HCT116 (cell line): ENCODE measurements around the gene PDE6A. TPM values are rescaled to one million over a fixed set of nuclear protein-coding genes. Genes with fewer than 3 reads are reported as not detected.

Experiments
- ATAC-seq: fragments of 200-7000 bp; cut with Tn5 transposase; 2 replicates; pipeline ENCODE4 v1.9.1; 2020; ENCODE audit warnings: mild to moderate bottlenecking, moderate library complexity
- BruUV-seq: library from RNA; stranded (reverse); fragments of 400-500 nt; replicated peaks from 2 replicates; lab custom pipeline; 2021; lab: Mats Ljungman, UMichigan
- CTCF ChIA-PET: fragments of 300-600 bp; sonication (Branson Sonifier 250); formaldehyde crosslinking; loops from one replicate; lab custom pipeline; 2021; ENCODE audit warnings: antibody characterized with exemption; lab: Charles Lee
- POLR2A ChIA-PET: fragments of 300-600, 350-600 bp; sonication (Branson Sonifier 250); formaldehyde crosslinking; loops from one replicate; lab custom pipeline; 2021; ENCODE audit warnings: antibody characterized with exemption; lab: Charles Lee
- RAD21 ChIA-PET, 2 experiments: fragments of 300-600 bp; sonication (Branson Sonifier 250); formaldehyde crosslinking; loops; one replicate each; lab custom pipeline; 2023; ENCODE audit warnings: low total read pairs in 2 of 2; ENCODE audit not compliant: uncharacterized antibody in 2 of 2, unreplicated experiment in 2 of 2, low non-redundant PET in 1 of 2; lab: Charles Lee
- DNase-seq: peaks from one replicate; pipeline ENCODE4 v3.0.0-alpha.2; 2010; ENCODE audit warnings: low read depth, low spot score
- H2AFZ ChIP-seq: fragments of 200-600 bp; shearing (Covaris generic), sonication (generic); 2 replicates; pipeline ENCODE4 v1.6.1; 2017; ENCODE audit warnings: low read depth, mixed run types, mixed read lengths, antibody characterized with exemption, low read length; ENCODE audit not compliant: poor library complexity, severe bottlenecking
- H3K27ac ChIP-seq: 2 replicates; pipeline ENCODE4 v1.5.1; 2012; ENCODE audit warnings: low read depth, low read length
- H3K27me3 ChIP-seq: fragments of 200-600 bp; sonication (generic); 2 replicates; pipeline ENCODE4 v1.6.1; 2016; ENCODE audit warnings: mixed run types, low read length, mixed read lengths; ENCODE audit not compliant: insufficient read depth
- H3K36me3 ChIP-seq, 2 experiments: fragments of 200-500 bp in 1 of 2; fragments of 200-600 bp in 1 of 2; sonication (Bioruptor generic) in 1 of 2; sonication (generic) in 1 of 2; 2 replicates each; pipeline versions ENCODE4 v1.5.1 to v1.6.1; 2014 to 2016; ENCODE audit warnings: low read length in 2 of 2, inconsistent platforms in 1 of 2, mixed read lengths in 1 of 2, mixed run types in 1 of 2; ENCODE audit not compliant: insufficient read depth in 2 of 2, control insufficient read depth in 1 of 2
- H3K4me1 ChIP-seq, 2 experiments: fragments of 200-600 bp in 1 of 2; sonication (generic) in 1 of 2; 2 replicates each; pipeline versions ENCODE4 v1.5.1 to v1.6.1; 2012 to 2017; ENCODE audit warnings: low read length in 2 of 2, inconsistent platforms in 1 of 2, mild to moderate bottlenecking in 1 of 2, mixed read lengths in 1 of 2, mixed run types in 1 of 2, moderate library complexity in 1 of 2; ENCODE audit not compliant: insufficient read depth in 2 of 2, control insufficient read depth in 1 of 2
- H3K4me2 ChIP-seq: fragments of 200-600 bp; sonication (generic); 2 replicates; pipeline ENCODE4 v1.6.1; 2017; ENCODE audit warnings: mixed run types, low read length, mixed read lengths
- H3K4me3 ChIP-seq, 2 experiments: fragments of 200-600 bp in 1 of 2; sonication (generic) in 1 of 2; replicated peaks in 1 of 2; 2 replicates each; pipeline ENCODE4 v1.5.1; 2011 to 2016; ENCODE audit warnings: low read length in 2 of 2, control low read depth in 1 of 2, low read depth in 1 of 2, mild to moderate bottlenecking in 1 of 2, mixed read lengths in 1 of 2, mixed run types in 1 of 2
- H3K79me2 ChIP-seq: fragments of 200-600 bp; sonication (generic); 2 replicates; pipeline ENCODE4 v1.6.1; 2017; ENCODE audit warnings: mild to moderate bottlenecking, mixed run types, low read length, moderate library complexity, mixed read lengths; ENCODE audit not compliant: insufficient read depth
- H3K9ac ChIP-seq: fragments of 200-600 bp; sonication (generic); 2 replicates; pipeline ENCODE4 v1.6.1; 2016; ENCODE audit warnings: low read length, mixed read lengths
- H3K9me2 ChIP-seq: fragments of 200-600 bp; sonication (generic), shearing (Covaris generic); 2 replicates; pipeline ENCODE4 v1.6.1; 2017; ENCODE audit warnings: mixed run types, mild to moderate bottlenecking, moderate library complexity; ENCODE audit not compliant: insufficient read depth
- H3K9me3 ChIP-seq, 2 experiments: fragments of 200-500 bp in 1 of 2; fragments of 200-600 bp in 1 of 2; sonication (Bioruptor generic) in 1 of 2; sonication (generic) in 1 of 2; 2 replicates each; pipeline ENCODE4 v1.6.1; 2014 to 2017; ENCODE audit warnings: low read length in 2 of 2, mixed read lengths in 2 of 2, inconsistent platforms in 1 of 2, low read depth in 1 of 2, mild to moderate bottlenecking in 1 of 2, mixed run types in 1 of 2, moderate library complexity in 1 of 2; ENCODE audit not compliant: control insufficient read depth in 1 of 2, insufficient read depth in 1 of 2
- H4K20me1 ChIP-seq: fragments of 200-600 bp; sonication (generic), shearing (Covaris generic); 2 replicates; pipeline ENCODE4 v1.6.1; 2017; ENCODE audit warnings: mixed run types, mild to moderate bottlenecking, moderate library complexity; ENCODE audit not compliant: insufficient read depth
- CTCF ChIP-seq, 3 experiments: fragments of 200-600 bp in 1 of 3; sonication (generic) in 1 of 3; IDR thresholded peaks in 2 of 3; conservative IDR thresholded peaks in 1 of 3; 2 replicates each; pipeline ENCODE4 v1.5.1; 2012 to 2017; ENCODE audit warnings: low read depth in 2 of 3, low read length in 2 of 3, antibody characterized with exemption in 1 of 3, borderline replicate concordance in 1 of 3, control low read depth in 1 of 3, mild to moderate bottlenecking in 1 of 3, mixed read lengths in 1 of 3, mixed run types in 1 of 3, moderate library complexity in 1 of 3; ENCODE audit not compliant: insufficient read depth in 1 of 3
- EZH2 ChIP-seq: fragments of 200-600 bp; sonication (generic); IDR thresholded peaks from 2 replicates; pipeline ENCODE4 v1.6.1; 2017; ENCODE audit warnings: antibody characterized with exemption, mixed run types
- EZH2phosphoT487 ChIP-seq: fragments of 200-600 bp; IDR thresholded peaks from 2 replicates; pipeline ENCODE4 v1.6.1; 2018; ENCODE audit warnings: antibody characterized with exemption, borderline replicate concordance
- FOSL1 ChIP-seq: IDR thresholded peaks from 2 replicates; pipeline ENCODE4 v1.6.1; 2012; ENCODE audit warnings: low read depth
- SP1 ChIP-seq: IDR thresholded peaks from 2 replicates; pipeline ENCODE4 v1.6.1; 2012; ENCODE audit warnings: low read depth
- SRF ChIP-seq: IDR thresholded peaks from 2 replicates; pipeline ENCODE4 v1.6.1; 2012; ENCODE audit warnings: low read depth
- intact Hi-C: fragments of 100-400 bp; cut with micrococcal nuclease; formaldehyde crosslinking; loops from 2 replicates; pipeline ENCODE4 v1.10.0; 2022
- total RNA-seq: library from RNA; stranded (reverse); gene quantifications from one replicate; pipeline ENCODE4 v1.2.1, GENCODE V29; 2021; ENCODE audit not compliant: unreplicated experiment
- TF ChIP-seq, protein P1 (sequence below): IDR thresholded peaks from 2 replicates; pipeline ENCODE4 v1.6.1; 2012
- TF ChIP-seq, protein P2 (sequence below): IDR thresholded peaks from 2 replicates; pipeline ENCODE4 v1.6.1; 2011; ENCODE audit warnings: mild to moderate bottlenecking, low read length, moderate library complexity; ENCODE audit not compliant: insufficient replicate concordance; ENCODE audit errors: extremely low read depth

The PDE6A gene
- total RNA-seq, 1 experiment from 2014 or later, result not detected

DNA sequence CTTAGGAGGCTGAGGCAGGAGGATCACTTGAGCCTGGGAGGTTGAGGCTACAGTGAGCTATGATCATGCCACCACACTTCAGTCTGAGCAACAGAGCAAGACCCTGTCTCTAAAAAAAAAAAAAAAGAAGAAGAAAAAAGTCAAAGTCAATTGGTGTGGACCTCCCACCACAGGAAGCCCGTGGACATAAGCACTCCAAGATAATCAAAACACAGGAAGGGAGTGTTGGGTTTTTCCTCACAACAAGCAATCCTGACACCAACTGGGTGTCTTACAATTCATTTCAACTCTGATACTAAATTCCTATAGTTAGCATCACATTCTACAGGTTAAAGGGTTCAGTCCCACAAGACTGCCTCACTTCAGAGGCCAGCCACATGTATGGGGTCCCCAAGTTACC lies 70.7 kb downstream of the PDE6A start:
- H3K27me3 ChIP-seq, result peaks cover 12% of the 10 kb centered on the region; the same call in 1 of the 2 replicates
- no peaks in the 10 kb centered on the region for H3K79me2 ChIP-seq
- H2AFZ ChIP-seq, result no peak overlapping the region
- intact Hi-C loops, result no loop called here
- no peak overlapping the region for H3K27ac ChIP-seq
- H3K36me3 ChIP-seq, result no peaks in the 10 kb centered on the region
- DNase-seq (no peak), ATAC-seq (no peak)
- ChIA-PET POLR2A (interaction anchor here (1.3 kb wide), 1 partner anchor 86 kb away, joined by 3 read pairs; the partner anchor contains the start of gene SLC26A2), CTCF (interaction anchor here (2.0 kb wide), 1 partner anchor 21 kb away, joined by 8 read pairs; no protein-coding TSS in a partner anchor), RAD21 (no interaction called here)
- no peak overlapping the region for H3K4me3 ChIP-seq
- H3K9ac ChIP-seq, result no peak overlapping the region
- H3K4me2 ChIP-seq, result no peak overlapping the region
- no peaks in the 10 kb centered on the region for H4K20me1 ChIP-seq
- no peaks in the 10 kb centered on the region for H3K9me3 ChIP-seq
- no peaks in the 10 kb centered on the region for H3K9me2 ChIP-seq
- H3K4me1 ChIP-seq, result no peaks in the 10 kb centered on the region
- BruUV-seq, result no TSS peak
- TF ChIP-seq EZH2 (no peak), FOSL1 (no peak), SP1 (no peak), EZH2phosphoT487 (no peak), CTCF (IDR thresholded peaks at IDR 0.05 in 2 of 3, conservative IDR thresholded peaks at IDR 0.05 in 1 of 3; ENCODE audit: borderline replicate concordance in 1 of 3, insufficient read depth in 1 of 3, low read depth in 2 of 3, low read length in 2 of 3) (no peak), SRF (no peak)
- TF ChIP-seq, protein P1, sequence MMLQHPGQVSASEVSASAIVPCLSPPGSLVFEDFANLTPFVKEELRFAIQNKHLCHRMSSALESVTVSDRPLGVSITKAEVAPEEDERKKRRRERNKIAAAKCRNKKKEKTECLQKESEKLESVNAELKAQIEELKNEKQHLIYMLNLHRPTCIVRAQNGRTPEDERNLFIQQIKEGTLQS, result no peak
- TF ChIP-seq, protein P2, sequence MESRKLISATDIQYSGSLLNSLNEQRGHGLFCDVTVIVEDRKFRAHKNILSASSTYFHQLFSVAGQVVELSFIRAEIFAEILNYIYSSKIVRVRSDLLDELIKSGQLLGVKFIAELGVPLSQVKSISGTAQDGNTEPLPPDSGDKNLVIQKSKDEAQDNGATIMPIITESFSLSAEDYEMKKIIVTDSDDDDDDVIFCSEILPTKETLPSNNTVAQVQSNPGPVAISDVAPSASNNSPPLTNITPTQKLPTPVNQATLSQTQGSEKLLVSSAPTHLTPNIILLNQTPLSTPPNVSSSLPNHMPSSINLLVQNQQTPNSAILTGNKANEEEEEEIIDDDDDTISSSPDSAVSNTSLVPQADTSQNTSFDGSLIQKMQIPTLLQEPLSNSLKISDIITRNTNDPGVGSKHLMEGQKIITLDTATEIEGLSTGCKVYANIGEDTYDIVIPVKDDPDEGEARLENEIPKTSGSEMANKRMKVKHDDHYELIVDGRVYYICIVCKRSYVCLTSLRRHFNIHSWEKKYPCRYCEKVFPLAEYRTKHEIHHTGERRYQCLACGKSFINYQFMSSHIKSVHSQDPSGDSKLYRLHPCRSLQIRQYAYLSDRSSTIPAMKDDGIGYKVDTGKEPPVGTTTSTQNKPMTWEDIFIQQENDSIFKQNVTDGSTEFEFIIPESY, result no peak
- TF ChIP-seq, all 23 proteins: peak for 0
